ENCODE data around the gene EPAS1.

- TF ChIP-seq SRF (CRISPR knock-in tag; IDR thresholded peaks at IDR 0.05) (no peak), ZEB2 (IDR thresholded peaks at IDR 0.05) (no peak), ESRRB (CRISPR knock-in tag; IDR thresholded peaks at IDR 0.05; ENCODE audit: borderline replicate concordance) (no peak), ZNF121 (CRISPR knock-in tag; conservative IDR thresholded peaks at IDR 0.05) (no peak), YY1 (IDR thresholded peaks at IDR 0.05; ENCODE audit: borderline replicate concordance in 1 of 3, control insufficient read depth in 1 of 3, extremely low read depth in 1 of 3, insufficient read depth in 3 of 3, insufficient read length in 1 of 3, insufficient replicate concordance in 2 of 3, low read depth in 1 of 3, low read length in 2 of 3) (no peak), ARID3A (IDR thresholded peaks at IDR 0.05; ENCODE audit: borderline replicate concordance, low read depth, low read length) (no peak), POLR2A (conservative IDR thresholded peaks at IDR 0.05) (no peak), KLF16 (IDR thresholded peaks at IDR 0.05) (no peak), NFIC (IDR thresholded peaks at IDR 0.05) (no peak), HLTF (IDR thresholded peaks at IDR 0.05) (no peak)
- TF ChIP-seq, protein P1, sequence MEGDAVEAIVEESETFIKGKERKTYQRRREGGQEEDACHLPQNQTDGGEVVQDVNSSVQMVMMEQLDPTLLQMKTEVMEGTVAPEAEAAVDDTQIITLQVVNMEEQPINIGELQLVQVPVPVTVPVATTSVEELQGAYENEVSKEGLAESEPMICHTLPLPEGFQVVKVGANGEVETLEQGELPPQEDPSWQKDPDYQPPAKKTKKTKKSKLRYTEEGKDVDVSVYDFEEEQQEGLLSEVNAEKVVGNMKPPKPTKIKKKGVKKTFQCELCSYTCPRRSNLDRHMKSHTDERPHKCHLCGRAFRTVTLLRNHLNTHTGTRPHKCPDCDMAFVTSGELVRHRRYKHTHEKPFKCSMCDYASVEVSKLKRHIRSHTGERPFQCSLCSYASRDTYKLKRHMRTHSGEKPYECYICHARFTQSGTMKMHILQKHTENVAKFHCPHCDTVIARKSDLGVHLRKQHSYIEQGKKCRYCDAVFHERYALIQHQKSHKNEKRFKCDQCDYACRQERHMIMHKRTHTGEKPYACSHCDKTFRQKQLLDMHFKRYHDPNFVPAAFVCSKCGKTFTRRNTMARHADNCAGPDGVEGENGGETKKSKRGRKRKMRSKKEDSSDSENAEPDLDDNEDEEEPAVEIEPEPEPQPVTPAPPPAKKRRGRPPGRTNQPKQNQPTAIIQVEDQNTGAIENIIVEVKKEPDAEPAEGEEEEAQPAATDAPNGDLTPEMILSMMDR (IDR thresholded peaks at IDR 0.05 in 2 of 3, conservative IDR thresholded peaks at IDR 0.05 in 1 of 3; ENCODE audit: insufficient read depth in 2 of 3, low read depth in 1 of 3, low read length in 3 of 3), result no peak
Observed at GRCh38 chr2:46394649-46395510, 97.7 kb downstream of the EPAS1 start.
